ENCODE results near the gene IRS1. TPM values are rescaled to one million over a fixed set of nuclear protein-coding genes. Genes with fewer than 3 reads are reported as not detected.

Gene IRS1
- total RNA-seq, 2 donors from 2014 or later: 0.77 to 2.1 TPM

- Mint-ChIP-seq H3K9me3 (no peaks in the 10 kb centered on the region), H3K36me3 (ENCODE audit: low read depth) (no peaks in the 10 kb centered on the region), H3K4me3 (no peak overlapping the region), H3K27me3 (peaks cover 32% of the 10 kb centered on the region), H3K27ac (no peak overlapping the region), H3K4me1 (peaks cover 4% of the 10 kb centered on the region)
- ATAC-seq (replicated peaks): no peak
Observed at GRCh38 chr2:226725126-226725860, 74.3 kb downstream of the IRS1 start.

- no peak for ATAC-seq (replicated peaks)
- Mint-ChIP-seq H3K4me3 (no peak overlapping the region), H3K9me3 (no peaks in the 10 kb centered on the region), H3K27ac (no peak overlapping the region), H3K27me3 (peaks cover 30% of the 10 kb centered on the region), H3K4me1 (peaks cover 4% of the 10 kb centered on the region), H3K36me3 (ENCODE audit: low read depth) (no peaks in the 10 kb centered on the region)
Observed at GRCh38 chr2:226721541-226721940, 78.1 kb downstream of the IRS1 start.

GRCh38 chr2:226720948-226721347, 78.7 kb downstream of the IRS1 start:
- no peak for ATAC-seq (replicated peaks)

GRCh38 chr2:226717719-226718118, 81.9 kb downstream of the IRS1 start:
- Mint-ChIP-seq H3K36me3 (ENCODE audit: low read depth) (no peaks in the 10 kb centered on the region), H3K27ac (no peak overlapping the region), H3K27me3 (peaks cover 19% of the 10 kb centered on the region), H3K4me1 (peaks cover 4% of the 10 kb centered on the region), H3K9me3 (no peaks in the 10 kb centered on the region), H3K4me3 (no peak overlapping the region)
- ATAC-seq (replicated peaks): no peak

More at GRCh38 chr2:226720948-226721347, 78.7 kb downstream of the IRS1 start:
- Mint-ChIP-seq H3K36me3 (ENCODE audit: low read depth) (no peaks in the 10 kb centered on the region), H3K27me3 (peaks cover 28% of the 10 kb centered on the region), H3K4me3 (no peak overlapping the region), H3K9me3 (no peaks in the 10 kb centered on the region), H3K27ac (no peak overlapping the region), H3K4me1 (peaks cover 4% of the 10 kb centered on the region)

- no peaks in the 10 kb centered on the region for H3K36me3 Mint-ChIP-seq (ENCODE audit: low read depth)
- peaks cover 4% of the 10 kb centered on the region for H3K4me1 Mint-ChIP-seq
- H3K27me3 Mint-ChIP-seq: peaks cover 17% of the 10 kb centered on the region
- peak; percentile 34 for ATAC-seq (replicated peaks)
- H3K9me3 Mint-ChIP-seq: no peaks in the 10 kb centered on the region
- no peak overlapping the region for H3K27ac Mint-ChIP-seq
- H3K4me3 Mint-ChIP-seq: no peak overlapping the region
Observed at GRCh38 chr2:226716126-226716525, 83.5 kb downstream of the IRS1 start.

GRCh38 chr2:226715347-226715990, 84.2 kb downstream of the IRS1 start:
- Mint-ChIP-seq H3K27ac (peak overlapping the region; percentile 32), H3K36me3 (ENCODE audit: low read depth) (no peaks in the 10 kb centered on the region), H3K4me3 (no peak overlapping the region), H3K9me3 (no peaks in the 10 kb centered on the region), H3K27me3 (peaks cover 11% of the 10 kb centered on the region), H3K4me1 (peaks cover 4% of the 10 kb centered on the region)
- no peak for ATAC-seq (replicated peaks)

- H3K4me3 Mint-ChIP-seq: no peak overlapping the region
- no peaks in the 10 kb centered on the region for H3K36me3 Mint-ChIP-seq (ENCODE audit: low read depth)
- no peak overlapping the region for H3K27ac Mint-ChIP-seq
- H3K4me1 Mint-ChIP-seq: peaks cover 4% of the 10 kb centered on the region
- H3K27me3 Mint-ChIP-seq: peaks cover 5% of the 10 kb centered on the region
- no peaks in the 10 kb centered on the region for H3K9me3 Mint-ChIP-seq
- no peak for ATAC-seq (replicated peaks)
Observed at GRCh38 chr2:226712941-226713340, 86.7 kb downstream of the IRS1 start.

- Mint-ChIP-seq H3K27me3 (peaks cover 5% of the 10 kb centered on the region), H3K36me3 (ENCODE audit: low read depth) (no peaks in the 10 kb centered on the region), H3K9me3 (no peaks in the 10 kb centered on the region), H3K4me1 (peaks cover 4% of the 10 kb centered on the region), H3K4me3 (no peak overlapping the region), H3K27ac (no peak overlapping the region)
- no peak for ATAC-seq (replicated peaks)
Observed at GRCh38 chr2:226711606-226712296, 87.9 kb downstream of the IRS1 start.

- H3K9me3 Mint-ChIP-seq: no peaks in the 10 kb centered on the region
- H3K27me3 Mint-ChIP-seq: peaks cover 4% of the 10 kb centered on the region
- no peak for ATAC-seq (replicated peaks)
- H3K27ac Mint-ChIP-seq: no peak overlapping the region
- H3K36me3 Mint-ChIP-seq (ENCODE audit: low read depth): no peaks in the 10 kb centered on the region
- H3K4me3 Mint-ChIP-seq: no peak overlapping the region
- no peaks in the 10 kb centered on the region for H3K4me1 Mint-ChIP-seq
Observed at GRCh38 chr2:226707499-226707898, 92.1 kb downstream of the IRS1 start.

GRCh38 chr2:226705965-226706364, 93.7 kb downstream of the IRS1 start:
- peaks cover 6% of the 10 kb centered on the region for H3K27me3 Mint-ChIP-seq
- ATAC-seq (replicated peaks): no peak
- H3K27ac Mint-ChIP-seq: no peak overlapping the region
- H3K9me3 Mint-ChIP-seq: no peaks in the 10 kb centered on the region
- H3K36me3 Mint-ChIP-seq (ENCODE audit: low read depth): no peaks in the 10 kb centered on the region
- H3K4me1 Mint-ChIP-seq: peaks cover 4% of the 10 kb centered on the region
- H3K4me3 Mint-ChIP-seq: no peak overlapping the region

- peaks cover 4% of the 10 kb centered on the region for H3K4me1 Mint-ChIP-seq
- H3K36me3 Mint-ChIP-seq (ENCODE audit: low read depth): no peaks in the 10 kb centered on the region
- no peak overlapping the region for H3K27ac Mint-ChIP-seq
- peaks cover 6% of the 10 kb centered on the region for H3K27me3 Mint-ChIP-seq
- ATAC-seq (replicated peaks): no peak
- no peak overlapping the region for H3K4me3 Mint-ChIP-seq
- H3K9me3 Mint-ChIP-seq: no peaks in the 10 kb centered on the region
Observed at GRCh38 chr2:226705133-226705886, 94.3 kb downstream of the IRS1 start.

GRCh38 chr2:226703514-226703913, 96.1 kb downstream of the IRS1 start:
- no peaks in the 10 kb centered on the region for H3K9me3 Mint-ChIP-seq
- peaks cover 4% of the 10 kb centered on the region for H3K4me1 Mint-ChIP-seq
- H3K27ac Mint-ChIP-seq: no peak overlapping the region
- no peak for ATAC-seq (replicated peaks)
- H3K27me3 Mint-ChIP-seq: peaks cover 9% of the 10 kb centered on the region
- no peak overlapping the region for H3K4me3 Mint-ChIP-seq
- H3K36me3 Mint-ChIP-seq (ENCODE audit: low read depth): no peaks in the 10 kb centered on the region

- H3K4me3 Mint-ChIP-seq: no peak overlapping the region
- no peaks in the 10 kb centered on the region for H3K36me3 Mint-ChIP-seq (ENCODE audit: low read depth)
- H3K27ac Mint-ChIP-seq: no peak overlapping the region
- H3K9me3 Mint-ChIP-seq: no peaks in the 10 kb centered on the region
- peaks cover 9% of the 10 kb centered on the region for H3K27me3 Mint-ChIP-seq
- no peak for ATAC-seq (replicated peaks)
- H3K4me1 Mint-ChIP-seq: peaks cover 4% of the 10 kb centered on the region
Observed at GRCh38 chr2:226702376-226702775, 97.2 kb downstream of the IRS1 start.

- Mint-ChIP-seq H3K9me3 (no peaks in the 10 kb centered on the region), H3K4me3 (no peak overlapping the region), H3K4me1 (peaks cover 4% of the 10 kb centered on the region), H3K27ac (no peak overlapping the region), H3K27me3 (peaks cover 9% of the 10 kb centered on the region), H3K36me3 (ENCODE audit: low read depth) (no peaks in the 10 kb centered on the region)
- peak; percentile 75 for ATAC-seq (replicated peaks)
Observed at GRCh38 chr2:226701052-226701451, 98.6 kb downstream of the IRS1 start.
